H9 (cell line): ENCODE results near the gene PDE2A. TPM values are rescaled to one million over a fixed set of nuclear protein-coding genes. Genes with fewer than 3 reads are reported as not detected.

Experiments
- DNase-seq: peaks from one replicate; pipeline ENCODE4 v3.0.0-alpha.2; 2017
- H2AFZ ChIP-seq: one replicate; pipeline ENCODE4 v1.6.1; 2013; ENCODE audit warnings: mild to moderate bottlenecking, low read length, control low read depth, moderate library complexity
- H2AK5ac ChIP-seq: 2 replicates; pipeline ENCODE4 v1.6.1; 2013; ENCODE audit warnings: low read length, control low read depth, mixed read lengths; ENCODE audit not compliant: insufficient read length
- H2BK120ac ChIP-seq: one replicate; pipeline ENCODE4 v1.6.1; 2013; ENCODE audit warnings: low read depth, mild to moderate bottlenecking, low read length, control low read depth, inconsistent platforms; ENCODE audit not compliant: poor library complexity, severe bottlenecking
- H2BK12ac ChIP-seq: 2 replicates; pipeline ENCODE4 v1.6.1; 2013; ENCODE audit warnings: low read length, control low read depth, mixed read lengths, low read depth; ENCODE audit not compliant: insufficient read length
- H2BK15ac ChIP-seq: 2 replicates; pipeline ENCODE4 v1.6.1; 2013; ENCODE audit warnings: low read depth, low read length, control low read depth
- H2BK20ac ChIP-seq: one replicate; pipeline ENCODE4 v1.6.1; 2013; ENCODE audit warnings: low read depth, mild to moderate bottlenecking, low read length, control low read depth, inconsistent platforms; ENCODE audit not compliant: poor library complexity, severe bottlenecking
- H2BK5ac ChIP-seq: 2 replicates; pipeline ENCODE4 v1.6.1; 2013; ENCODE audit warnings: low read length, control low read depth, mixed read lengths; ENCODE audit not compliant: insufficient read length
- H3K14ac ChIP-seq: 2 replicates; pipeline ENCODE4 v1.6.1; 2013; ENCODE audit warnings: low read length, control low read depth; ENCODE audit not compliant: insufficient read depth
- H3K18ac ChIP-seq: 2 replicates; pipeline ENCODE4 v1.6.1; 2013; ENCODE audit warnings: low read depth, mild to moderate bottlenecking, mixed read lengths, low read length, control low read depth; ENCODE audit not compliant: insufficient read length
- H3K23ac ChIP-seq: 2 replicates; pipeline ENCODE4 v1.6.1; 2013; ENCODE audit warnings: low read length, control low read depth, mixed read lengths, low read depth; ENCODE audit not compliant: insufficient read length
- H3K23me2 ChIP-seq: 2 replicates; pipeline ENCODE4 v1.6.1; 2013; ENCODE audit warnings: low read depth, mild to moderate bottlenecking, mixed read lengths, low read length, control low read depth; ENCODE audit not compliant: insufficient read length, poor library complexity, severe bottlenecking
- H3K27ac ChIP-seq: 2 replicates; pipeline ENCODE4 v1.5.1; 2013; ENCODE audit warnings: low read length, control low read depth, mixed read lengths, low read depth; ENCODE audit not compliant: insufficient read length
- H3K27me3 ChIP-seq: 2 replicates; pipeline ENCODE4 v1.6.1; 2013; ENCODE audit warnings: low read length, control low read depth, inconsistent platforms; ENCODE audit not compliant: insufficient read depth
- H3K4ac ChIP-seq: 2 replicates; pipeline ENCODE4 v1.6.1; 2013; ENCODE audit warnings: low read depth, mild to moderate bottlenecking, control low read depth, inconsistent platforms, low read length, moderate library complexity
- H3K4me1 ChIP-seq: 2 replicates; pipeline ENCODE4 v1.6.1; 2013; ENCODE audit warnings: low read length, control low read depth, inconsistent platforms; ENCODE audit not compliant: insufficient read depth
- H3K4me2 ChIP-seq: 2 replicates; pipeline ENCODE4 v1.6.1; 2013; ENCODE audit warnings: low read length, control low read depth, mixed read lengths; ENCODE audit not compliant: insufficient read length, insufficient read depth
- H3K56ac ChIP-seq: 2 replicates; pipeline ENCODE4 v1.6.1; 2013; ENCODE audit warnings: low read depth, mild to moderate bottlenecking, mixed read lengths, low read length, control low read depth; ENCODE audit not compliant: insufficient read length
- H3K79me1 ChIP-seq: 2 replicates; pipeline ENCODE4 v1.6.1; 2013; ENCODE audit warnings: low read depth, mild to moderate bottlenecking, moderate library complexity, low read length, control low read depth, inconsistent platforms; ENCODE audit not compliant: insufficient read depth, poor library complexity, severe bottlenecking
- H3K79me2 ChIP-seq: 2 replicates; pipeline ENCODE4 v1.6.1; 2013; ENCODE audit warnings: low read length, control low read depth, inconsistent platforms; ENCODE audit not compliant: insufficient read depth
- H3K9ac ChIP-seq: 2 replicates; pipeline ENCODE4 v1.6.1; 2013; ENCODE audit warnings: low read length, control low read depth, mixed read lengths; ENCODE audit not compliant: insufficient read length; ENCODE audit errors: extremely low read depth
- H3K9me3 ChIP-seq: one replicate; pipeline ENCODE4 v1.6.1; 2013; ENCODE audit warnings: low read depth, low read length, inconsistent platforms; ENCODE audit not compliant: control insufficient read depth
- H3T11ph ChIP-seq: one replicate; pipeline ENCODE4 v1.6.1; 2013; ENCODE audit warnings: mild to moderate bottlenecking, low read length, control low read depth, inconsistent platforms
- H4K20me1 ChIP-seq: one replicate; pipeline ENCODE4 v1.6.1; 2013; ENCODE audit not compliant: control insufficient read depth, insufficient read length, insufficient read depth
- H4K5ac ChIP-seq: 2 replicates; pipeline ENCODE4 v1.6.1; 2013; ENCODE audit warnings: low read depth, mild to moderate bottlenecking, mixed read lengths, low read length, control low read depth; ENCODE audit not compliant: insufficient read length
- H4K8ac ChIP-seq: replicated peaks from 2 replicates; pipeline ENCODE4 v1.6.1; 2013; ENCODE audit warnings: low read length, control low read depth, mixed read lengths, low read depth; ENCODE audit not compliant: insufficient read length
- H4K91ac ChIP-seq: 2 replicates; pipeline ENCODE4 v1.6.1; 2013; ENCODE audit warnings: low read depth, mild to moderate bottlenecking, moderate library complexity, mixed read lengths, low read length, control low read depth; ENCODE audit not compliant: insufficient read length
- H3K27ac Mint-ChIP-seq, 3 experiments: 2 replicates in 2 of 3; 3 replicates in 1 of 3; pipeline ENCODE4 v1.8.0; 2020 to 2021; ENCODE audit warnings: mixed read lengths in 3 of 3, mild to moderate bottlenecking in 1 of 3, moderate library complexity in 1 of 3
- H3K27me3 Mint-ChIP-seq: 2 replicates; pipeline ENCODE4 v1.8.0; 2021; ENCODE audit warnings: low read depth, mild to moderate bottlenecking, moderate library complexity, mixed read lengths
- H3K36me3 Mint-ChIP-seq, 3 experiments: 2 replicates in 2 of 3; 3 replicates in 1 of 3; pipeline ENCODE4 v1.8.0; 2020 to 2021; ENCODE audit warnings: low read depth in 3 of 3, mixed read lengths in 3 of 3; ENCODE audit not compliant: insufficient read depth in 1 of 3
- H3K4me1 Mint-ChIP-seq, 2 experiments: 2 replicates each; pipeline ENCODE4 v1.8.0; 2020; ENCODE audit warnings: mixed read lengths in 2 of 2
- H3K4me3 Mint-ChIP-seq, 2 experiments: 2 replicates in 1 of 2; 3 replicates in 1 of 2; pipeline ENCODE4 v1.8.0; 2020 to 2021; ENCODE audit warnings: mild to moderate bottlenecking in 2 of 2, mixed read lengths in 2 of 2, moderate library complexity in 1 of 2
- H3K9me3 Mint-ChIP-seq, 2 experiments: 2 replicates in 1 of 2; 3 replicates in 1 of 2; pipeline ENCODE4 v1.8.0; 2020; ENCODE audit warnings: mild to moderate bottlenecking in 2 of 2, mixed read lengths in 2 of 2, moderate library complexity in 1 of 2
- CTCF ChIP-seq: fragments of 200-600 bp; sonication (generic); conservative IDR thresholded peaks from 3 replicates; pipeline ENCODE4 v1.8.0; 2021; ENCODE audit warnings: antibody characterized with exemption, mild to moderate bottlenecking
- WGBS: extraction: QIAGEN DNeasy Blood & Tissue Kit; methylation state at CpG from one replicate; pipeline ENCODE4 v1.1.7; 2013; ENCODE audit warnings: missing lambda C conversion rate, low lambda C conversion rate, mixed read lengths; ENCODE audit not compliant: insufficient read length; ENCODE audit errors: extremely low coverage; 5-methylcytosine and 5-hydroxymethylcytosine counted together
- total RNA-seq: library from RNA; stranded (reverse); gene quantifications from 2 replicates; pipeline ENCODE4 v1.2.1, GENCODE V29; 2021

The PDE2A gene
- total RNA-seq, 1 experiment from 2014 or later = 3.4 TPM

GRCh38 chr11:72589802-72590761 is 84.1 kb downstream of the PDE2A start:
- peak; percentile 90 for DNase-seq
- Histone ChIP-seq H3K18ac (no peak overlapping the region), H3K23me2 (peaks cover 4% of the 10 kb centered on the region), H2BK20ac (no peak overlapping the region), H2BK15ac (no peak overlapping the region), H2BK5ac (no peak overlapping the region), H2AK5ac (no peak overlapping the region), H3K4me1 (peaks cover 3% of the 10 kb centered on the region; the same call in 1 of the 2 replicates), H3K9me3 (no peaks in the 10 kb centered on the region), H3K56ac (no peak overlapping the region), H2BK12ac (no peak overlapping the region), H4K20me1 (no peaks in the 10 kb centered on the region), H2AFZ (no peak overlapping the region), H3K9ac (no peak overlapping the region), H4K8ac (no peak overlapping the region), H3K27ac (no peak overlapping the region), H3T11ph (no peak overlapping the region), H2BK120ac (no peak overlapping the region), H3K23ac (no peak overlapping the region), H3K27me3 (peaks cover 16% of the 10 kb centered on the region), H3K4ac (no peak overlapping the region), H4K5ac (no peak overlapping the region), H3K79me1 (no peaks in the 10 kb centered on the region), H3K79me2 (no peaks in the 10 kb centered on the region), H3K4me2 (peak overlapping the region; percentile 34), H3K14ac (no peak overlapping the region), H4K91ac (no peak overlapping the region)
- H3K4me3 Mint-ChIP-seq = peak overlapping the region; percentile 73 to 88
- H3K27ac Mint-ChIP-seq = no peak overlapping the region
- H3K9me3 Mint-ChIP-seq = no peaks in the 10 kb centered on the region; a peak in 1 of 5 replicates
- WGBS = no CpG with 5 or more reads among the region's 74 CpGs
- peaks cover 35 to 52% of the 10 kb centered on the region in 2 experiments for H3K4me1 Mint-ChIP-seq
- peaks cover 95% of the 10 kb centered on the region for H3K27me3 Mint-ChIP-seq
- no peaks in the 10 kb centered on the region; a peak in 1 of 7 replicates for H3K36me3 Mint-ChIP-seq
- peak; percentile 78 for TF ChIP-seq CTCF
